Common myeloid progenitor, CD34-positive (primary cell): Measurements from ENCODE around the gene SLC12A5.

Experiments
- CTCF ChIA-PET: fragments of 350-600 bp; sonication (Branson Sonifier 250); formaldehyde crosslinking; loops from one replicate; lab custom pipeline; 2021; ENCODE audit warnings: antibody characterized with exemption; lab: Charles Lee
- POLR2A ChIA-PET: fragments of 350-600 bp; sonication (Branson Sonifier 250); formaldehyde crosslinking; loops from one replicate; lab custom pipeline; 2021; ENCODE audit warnings: antibody characterized with exemption; lab: Charles Lee
- DNase-seq, 3 donors: peaks; one replicate each; pipeline versions ENCODE4 v3.0.0 to v3.0.0-alpha.2; 2013
- H3K27ac ChIP-seq, 2 experiments: 1 replicate in 1 of 2; 2 replicates in 1 of 2; pipeline ENCODE4 v1.7.0; 2013; ENCODE audit warnings: inconsistent platforms in 2 of 2, low read length in 2 of 2, mild to moderate bottlenecking in 2 of 2, low read depth in 1 of 2, moderate library complexity in 1 of 2; ENCODE audit not compliant: severe bottlenecking in 2 of 2, insufficient read depth in 1 of 2, poor library complexity in 1 of 2
- H3K27me3 ChIP-seq, 5 experiments: replicated peaks in 2 of 5; 1 replicate in 3 of 5; 2 replicates in 2 of 5; pipeline versions ENCODE4 v1.6.1 to v1.7.0; 2013; ENCODE audit warnings: low read length in 4 of 5, mild to moderate bottlenecking in 2 of 5, moderate library complexity in 2 of 5, inconsistent platforms in 1 of 5; ENCODE audit not compliant: insufficient read depth in 5 of 5, control insufficient read depth in 4 of 5
- H3K36me3 ChIP-seq, 4 experiments: 1 replicate in 2 of 4; 2 replicates in 2 of 4; pipeline versions ENCODE4 v1.6.1 to v1.7.0; 2013; ENCODE audit warnings: low read length in 3 of 4, control low read depth in 1 of 4, mild to moderate bottlenecking in 1 of 4; ENCODE audit not compliant: control insufficient read depth in 4 of 4, insufficient read depth in 4 of 4
- H3K4me1 ChIP-seq, 4 experiments: 1 replicate in 3 of 4; 2 replicates in 1 of 4; pipeline versions ENCODE4 v1.6.1 to v1.7.1; 2013; ENCODE audit warnings: low read length in 3 of 4, mild to moderate bottlenecking in 3 of 4, control low read depth in 1 of 4, inconsistent platforms in 1 of 4, moderate library complexity in 1 of 4; ENCODE audit not compliant: control insufficient read depth in 4 of 4, insufficient read depth in 4 of 4; ENCODE audit errors: control extremely low read depth in 1 of 4
- H3K4me3 ChIP-seq, 7 experiments: 1 replicate in 4 of 7; 2 replicates in 3 of 7; pipeline versions ENCODE4 v1.5.1 to v1.7.0; 2013; ENCODE audit warnings: mild to moderate bottlenecking in 7 of 7, low read length in 6 of 7, moderate library complexity in 6 of 7, inconsistent platforms in 2 of 7, low read depth in 2 of 7, control low read depth in 1 of 7; ENCODE audit not compliant: insufficient read depth in 4 of 7, control insufficient read depth in 1 of 7; ENCODE audit errors: extremely low read depth in 1 of 7
- H3K9me3 ChIP-seq, 5 experiments: 1 replicate in 4 of 5; 2 replicates in 1 of 5; pipeline versions ENCODE4 v1.6.1 to v1.7.1; 2013; ENCODE audit warnings: low read length in 4 of 5, mild to moderate bottlenecking in 2 of 5, inconsistent platforms in 1 of 5, low read depth in 1 of 5, moderate library complexity in 1 of 5; ENCODE audit not compliant: control insufficient read depth in 4 of 5, insufficient read depth in 2 of 5; ENCODE audit errors: control extremely low read depth in 1 of 5
- WGBS: methylation state at CpG from one replicate; pipeline ENCODE4 v1.1.5; 2013; ENCODE audit not compliant: insufficient coverage; 5-methylcytosine and 5-hydroxymethylcytosine counted together

SLC12A5 gene

DNA sequence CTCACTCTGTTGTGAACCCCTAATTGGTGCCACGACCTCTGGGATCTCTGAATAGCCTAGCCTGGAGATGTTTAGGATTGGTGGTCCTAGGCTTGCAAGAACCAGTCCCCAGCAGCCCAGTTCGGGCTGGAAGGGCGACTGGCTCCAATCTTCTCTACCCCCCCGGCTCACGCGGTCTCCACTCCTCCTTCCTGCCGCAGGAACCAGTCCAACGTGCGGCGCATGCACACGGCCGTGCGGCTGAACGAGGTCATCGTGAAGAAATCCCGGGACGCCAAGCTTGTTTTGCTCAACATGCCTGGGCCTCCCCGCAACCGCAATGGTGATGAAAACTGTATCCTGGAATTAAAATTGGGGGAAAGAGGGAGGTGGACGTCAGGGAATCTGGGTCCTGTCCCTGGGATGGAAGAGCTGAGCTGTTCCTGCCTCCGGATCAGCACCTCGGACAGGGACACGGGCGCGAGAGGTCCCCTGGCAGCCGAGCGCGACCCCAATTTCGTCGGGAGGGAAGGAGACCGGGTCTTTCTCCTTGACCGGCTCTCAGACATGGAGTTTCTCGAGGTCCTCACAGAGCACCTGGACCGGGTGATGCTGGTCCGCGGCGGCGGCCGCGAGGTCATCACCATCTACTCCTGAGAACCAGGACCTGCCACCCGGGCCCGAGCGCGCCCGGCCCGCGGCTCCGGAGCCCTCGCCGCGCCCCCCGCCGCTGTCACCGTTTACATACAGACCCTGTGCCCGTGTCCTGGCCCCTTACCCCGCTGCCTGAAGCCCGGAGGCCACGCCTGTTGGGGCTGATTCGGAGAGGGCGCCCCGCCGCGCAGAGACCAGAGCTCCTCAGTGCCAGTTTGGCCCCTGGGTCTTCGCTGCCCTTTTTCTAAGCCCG, 28.2 kb downstream of the SLC12A5 start:
- ChIA-PET CTCF (interaction anchor here (0.6 to 2.9 kb wide), 6 partner anchors 12 to 109 kb away, joined by 3 to 16 read pairs (median 5); partner anchors contain the start of gene SLC12A5), POLR2A (interaction anchor here (1.0 kb wide), 1 partner anchor 86 kb away, joined by 3 read pairs; the partner anchor contains the start of gene ZNF335)
- Histone ChIP-seq H3K4me1 (peaks cover 12 to 48% (median 35%) of the 10 kb centered on the region in 4 experiments), H3K27ac (no peak overlapping the region), H3K9me3 (peaks cover 0 to 11% (median 0%) of the 10 kb centered on the region in 5 experiments), H3K4me3 (peak overlapping the region in 2 of 7 experiments; percentile 2 to 48), H3K36me3 (peaks cover 4 to 17% (median 12%) of the 10 kb centered on the region in 4 experiments), H3K27me3 (peaks cover 0 to 57% (median 20%) of the 10 kb centered on the region in 5 experiments)
- WGBS = 18% methylated on average over 56 of the region's 65 CpGs
- peak; percentile 23 to 61 (median 59) for DNase-seq

DNA sequence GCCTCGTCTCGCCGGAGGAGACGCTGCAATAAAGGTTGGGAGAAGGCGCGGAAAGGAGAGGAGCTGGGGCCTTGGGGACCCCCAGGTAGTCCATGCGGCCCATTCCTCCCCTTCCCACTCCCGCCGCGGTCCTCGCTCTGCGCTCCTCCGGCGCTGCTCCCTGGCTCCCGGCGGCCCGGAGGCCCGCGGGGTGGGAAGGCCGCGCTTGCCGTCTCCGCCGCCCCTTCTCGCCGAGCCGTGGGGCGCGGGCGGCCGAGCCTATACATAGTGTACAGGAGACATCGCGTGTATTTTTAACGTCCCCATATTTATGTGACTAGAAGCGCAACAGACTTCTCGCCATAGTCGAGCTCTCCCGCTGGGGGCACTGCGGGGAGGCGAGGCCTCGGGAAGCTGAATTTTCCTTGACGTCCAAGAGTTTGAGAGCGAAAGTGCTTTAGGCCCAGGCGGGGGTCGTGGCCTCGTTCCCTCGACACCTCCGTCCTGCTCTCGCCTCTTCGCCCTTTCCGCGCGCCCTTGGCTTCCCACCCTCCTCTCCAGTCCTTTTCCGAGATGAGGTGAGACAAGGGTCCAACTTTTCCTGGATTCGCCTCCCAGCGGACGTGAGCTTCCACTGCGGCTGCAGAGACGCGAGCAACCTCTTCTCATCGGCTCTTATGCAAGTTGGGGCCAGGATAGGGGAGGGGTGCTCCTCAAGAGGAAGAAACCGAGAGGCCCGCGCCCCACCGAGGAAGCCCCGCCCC, 29.0 kb downstream of the SLC12A5 start:
- Histone ChIP-seq H3K36me3 (peaks cover 4 to 25% (median 20%) of the 10 kb centered on the region in 4 experiments), H3K4me1 (peaks cover 12 to 51% (median 35%) of the 10 kb centered on the region in 4 experiments), H3K27me3 (peaks cover 0 to 57% (median 20%) of the 10 kb centered on the region in 5 experiments), H3K27ac (no peak overlapping the region), H3K4me3 (peak overlapping the region in 5 of 7 experiments; percentile 30 to 53 (median 48)), H3K9me3 (peaks cover 0 to 11% (median 0%) of the 10 kb centered on the region in 5 experiments)
- ChIA-PET CTCF (interaction anchor here (0.8 to 2.9 kb wide), 6 partner anchors 11 to 109 kb away, joined by 3 to 16 read pairs (median 4); partner anchors contain the start of gene SLC12A5), POLR2A (interaction anchor here (1.0 kb wide), 2 partner anchors 19 to 86 kb away, joined by 3 read pairs; partner anchors contain the start of gene ZNF335)
- peak; percentile 38 to 64 (median 55) for DNase-seq
- 4% methylated on average over 42 of the region's 66 CpGs for WGBS

DNA sequence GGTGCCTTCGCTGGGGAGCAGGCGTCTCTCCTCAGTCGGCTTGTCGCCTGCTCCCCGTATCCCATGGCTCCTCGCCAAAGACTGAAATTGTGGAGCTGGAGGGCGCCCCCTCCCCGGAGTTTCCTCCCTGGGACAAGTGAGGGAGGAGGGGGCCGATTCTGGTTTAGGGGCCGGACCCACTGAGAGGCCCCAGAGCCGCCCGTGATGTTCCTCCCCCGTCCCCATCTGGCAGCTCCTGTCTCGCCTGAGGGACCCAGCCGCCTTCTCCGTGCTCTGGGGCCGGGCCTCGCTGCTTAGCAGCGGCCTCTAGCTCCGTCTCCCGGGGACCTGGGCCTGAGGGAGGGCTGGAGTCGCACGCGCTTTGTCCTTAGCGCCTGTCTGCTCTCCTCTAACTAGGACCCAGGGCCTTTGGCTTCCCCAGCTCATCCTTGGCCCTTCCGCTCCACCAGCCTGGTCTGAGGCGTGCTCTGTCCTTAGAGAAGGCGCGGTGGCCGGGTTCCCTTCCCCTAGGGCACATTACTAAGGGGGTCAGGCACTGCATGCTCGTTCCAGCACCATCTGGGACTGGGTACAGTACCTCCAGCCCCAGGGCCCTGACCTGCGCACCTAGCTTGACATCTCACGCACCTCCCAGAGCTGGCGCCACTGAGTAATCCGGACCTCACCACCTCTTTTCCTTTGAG, 29.7 kb downstream of the SLC12A5 start:
- Histone ChIP-seq H3K27me3 (peaks cover 0 to 53% (median 18%) of the 10 kb centered on the region in 5 experiments), H3K4me1 (peaks cover 12 to 51% (median 35%) of the 10 kb centered on the region in 4 experiments), H3K27ac (no peak overlapping the region), H3K36me3 (peaks cover 4 to 32% (median 27%) of the 10 kb centered on the region in 4 experiments), H3K9me3 (peaks cover 0 to 11% (median 0%) of the 10 kb centered on the region in 5 experiments), H3K4me3 (peak overlapping the region in 5 of 7 experiments; percentile 30 to 53 (median 48))
- POLR2A ChIA-PET = interaction anchor here (1.0 kb wide), 2 partner anchors 18 to 87 kb away, joined by 3 read pairs; partner anchors contain the start of gene ZNF335
- peak in 1 of 3 donors; percentile 18 for DNase-seq
- 13% methylated on average over 28 of the region's 35 CpGs for WGBS
- CTCF ChIA-PET = interaction anchor here (0.8 to 2.9 kb wide), 6 partner anchors 11 to 110 kb away, joined by 3 to 16 read pairs (median 4); no protein-coding TSS in a partner anchor

DNA sequence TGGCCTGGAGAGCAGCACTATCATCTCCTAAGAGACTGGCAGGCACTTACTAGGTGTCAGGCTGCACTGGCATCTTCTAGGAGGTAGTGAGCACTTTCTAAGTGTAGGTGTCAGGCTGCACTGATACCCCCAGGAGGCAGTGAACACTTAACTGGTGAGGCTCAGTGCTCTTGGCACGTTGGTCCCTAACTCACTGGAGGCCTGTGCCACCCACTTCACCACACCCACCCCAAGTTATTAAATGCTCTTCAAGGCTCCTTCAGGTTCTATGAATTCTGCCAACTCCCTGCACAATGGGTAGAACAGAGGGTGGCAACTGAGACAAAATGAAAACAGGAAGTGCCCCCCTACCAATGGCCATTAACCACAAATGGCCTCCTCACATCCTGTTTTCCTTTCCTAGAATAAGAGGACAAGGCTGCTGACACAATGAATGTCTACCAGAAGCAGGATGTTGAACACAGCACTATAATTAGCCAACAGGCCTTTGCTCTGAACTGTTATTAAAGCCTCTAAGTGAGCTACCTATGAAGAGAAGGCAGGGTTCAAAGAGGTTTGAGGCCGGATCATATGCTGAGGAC, 31.4 kb downstream of the SLC12A5 start:
- peaks cover 0 to 42% (median 16%) of the 10 kb centered on the region in 5 experiments for H3K27me3 ChIP-seq
- peaks cover 0 to 11% (median 0%) of the 10 kb centered on the region in 5 experiments for H3K9me3 ChIP-seq
- POLR2A ChIA-PET = interaction anchor here (0.6 kb wide), 1 partner anchor 21 kb away, joined by 3 read pairs; no protein-coding TSS in a partner anchor
- 43% methylated on average over 2 of the region's 2 CpGs for WGBS
- H3K27ac ChIP-seq = no peak overlapping the region
- peak in 2 of 3 donors; percentile 9 to 20 for DNase-seq
- peaks cover 12 to 51% (median 35%) of the 10 kb centered on the region in 4 experiments for H3K4me1 ChIP-seq
- H3K36me3 ChIP-seq = peaks cover 10 to 49% (median 43%) of the 10 kb centered on the region in 4 experiments
- H3K4me3 ChIP-seq = peak overlapping the region in 1 of 7 experiments; percentile 39
- CTCF ChIA-PET = interaction anchor here (0.9 kb wide), 1 partner anchor 38 kb away, joined by 3 read pairs; no protein-coding TSS in a partner anchor

DNA sequence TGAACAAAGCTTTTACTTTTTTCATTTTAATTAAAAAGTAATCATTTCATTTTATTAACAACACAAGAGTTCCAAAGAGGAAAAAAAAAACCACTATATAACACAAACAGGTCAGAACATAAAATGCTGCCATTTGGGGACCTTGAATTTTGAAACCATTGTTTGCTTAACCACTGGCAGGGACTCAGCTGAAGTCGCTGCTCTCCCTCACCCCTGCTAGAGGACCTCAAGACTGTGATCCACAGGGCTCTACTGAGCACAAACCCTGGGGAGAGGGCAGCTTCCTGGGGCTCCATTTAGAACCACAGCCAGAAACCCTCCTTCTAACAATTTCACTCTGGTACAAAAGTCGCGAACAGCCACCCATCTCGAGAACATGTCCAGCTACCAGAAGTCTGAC, 32.0 kb downstream of the SLC12A5 start:
- Histone ChIP-seq H3K27me3 (peaks cover 0 to 36% (median 14%) of the 10 kb centered on the region in 5 experiments), H3K27ac (no peak overlapping the region), H3K4me3 (no peak overlapping the region), H3K9me3 (peaks cover 0 to 11% (median 0%) of the 10 kb centered on the region in 5 experiments), H3K4me1 (peaks cover 12 to 51% (median 35%) of the 10 kb centered on the region in 4 experiments), H3K36me3 (peaks cover 13 to 55% (median 48%) of the 10 kb centered on the region in 4 experiments)
- CTCF ChIA-PET = interaction anchor here (0.6 to 0.9 kb wide), 2 partner anchors 39 to 48 kb away, joined by 3 read pairs; no protein-coding TSS in a partner anchor
- POLR2A ChIA-PET = interaction anchor here (0.6 to 0.7 kb wide), 2 partner anchors 21 to 58 kb away, joined by 3 to 8 read pairs; no protein-coding TSS in a partner anchor
- 83% methylated on average over 4 of the region's 4 CpGs for WGBS
- DNase-seq = no peak
